Naive B cell (primary cell): Measurements from ENCODE around the gene NDC80. TPM values are rescaled to one million over a fixed set of nuclear protein-coding genes. Genes with fewer than 3 reads are reported as not detected.

Experiments used
- ATAC-seq, 2 donors: fragments of 150-1000 bp; cut with Tn5 transposase; 2 replicates each; pipeline ENCODE4 v1.10.0; 2021; ENCODE audit warnings: low read depth in 2 of 2, mild to moderate bottlenecking in 2 of 2, moderate library complexity in 2 of 2
- DNase-seq: peaks from one replicate; pipeline ENCODE4 v3.0.0; 2022
- H3K27ac Mint-ChIP-seq, 6 donors: one replicate each; pipeline ENCODE4 v1.8.0; 2020 to 2022; ENCODE audit warnings: mild to moderate bottlenecking in 6 of 6, mixed read lengths in 6 of 6, moderate library complexity in 5 of 6, inconsistent platforms in 2 of 6
- H3K27me3 Mint-ChIP-seq, 3 donors: one replicate each; pipeline ENCODE4 v1.8.0; 2021 to 2022; ENCODE audit warnings: mixed read lengths in 3 of 3, mild to moderate bottlenecking in 1 of 3
- H3K36me3 Mint-ChIP-seq, 2 donors: one replicate each; pipeline ENCODE4 v1.8.0; 2020 to 2022; ENCODE audit warnings: mixed read lengths in 2 of 2, inconsistent platforms in 1 of 2, mild to moderate bottlenecking in 1 of 2
- H3K4me1 Mint-ChIP-seq, 3 donors: one replicate each; pipeline ENCODE4 v1.8.0; 2020 to 2022; ENCODE audit warnings: mixed read lengths in 3 of 3, inconsistent platforms in 1 of 3, mild to moderate bottlenecking in 1 of 3, moderate library complexity in 1 of 3
- H3K4me3 Mint-ChIP-seq, 8 donors: one replicate each; pipeline ENCODE4 v1.8.0; 2020 to 2022; ENCODE audit warnings: mild to moderate bottlenecking in 8 of 8, mixed read lengths in 8 of 8, moderate library complexity in 8 of 8, inconsistent platforms in 2 of 8
- H3K9me3 Mint-ChIP-seq, 7 donors: one replicate each; pipeline ENCODE4 v1.8.0; 2020 to 2022; ENCODE audit warnings: mixed read lengths in 7 of 7, mild to moderate bottlenecking in 5 of 7, inconsistent platforms in 2 of 7, moderate library complexity in 1 of 7
- polyA plus RNA-seq, 6 donors: library from polyadenylated mRNA; unstranded; fragments of 300-500 nt; fragmentation: Illumina TruSeq; gene quantifications; one replicate each; pipeline ENCODE4 v1.2.3, GENCODE V29; 2021; ENCODE audit warnings: low read depth in 6 of 6

The NDC80 gene
- polyA plus RNA-seq, 6 donors from 2014 or later, result 1.7 to 3.5 (median 2.7) TPM; not detected in 1

GRCh38 chr18:2609604-2610003, 38.2 kb downstream of the NDC80 start:
- Mint-ChIP-seq H3K4me1 (peaks cover 10 to 19% (median 11%) of the 10 kb centered on the region in 3 donors), H3K27ac (peak overlapping the region in 2 of 6 donors; percentile 22 to 51), H3K4me3 (no peak overlapping the region)

GRCh38 chr18:2610549-2610948, 39.2 kb downstream of the NDC80 start:
- Mint-ChIP-seq H3K27ac (no peak overlapping the region), H3K9me3 (peaks cover 0 to 5% (median 3%) of the 10 kb centered on the region in 7 donors), H3K36me3 (no peaks in the 10 kb centered on the region), H3K4me1 (peaks cover under 1 to 10% (median 5%) of the 10 kb centered on the region in 3 donors), H3K4me3 (no peak overlapping the region), H3K27me3 (no peaks in the 10 kb centered on the region)
- ATAC-seq, result no peak
- DNase-seq, result no peak

More at GRCh38 chr18:2609604-2610003, 38.2 kb downstream of the NDC80 start:
- DNase-seq (no peak), ATAC-seq (no peak)
- peaks cover 0 to 3% (median 0%) of the 10 kb centered on the region in 7 donors for H3K9me3 Mint-ChIP-seq
- H3K27me3 Mint-ChIP-seq, result no peaks in the 10 kb centered on the region
- no peaks in the 10 kb centered on the region for H3K36me3 Mint-ChIP-seq

- no peaks in the 10 kb centered on the region for H3K36me3 Mint-ChIP-seq
- peaks cover 0 to 5% (median 3%) of the 10 kb centered on the region in 7 donors for H3K9me3 Mint-ChIP-seq
- ATAC-seq (no peak), DNase-seq (no peak)
- peaks cover 0 to 4% (median 0%) of the 10 kb centered on the region in 3 donors for H3K4me1 Mint-ChIP-seq
- H3K27me3 Mint-ChIP-seq, result no peaks in the 10 kb centered on the region
- H3K4me3 Mint-ChIP-seq, result no peak overlapping the region
- peak overlapping the region in 1 of 6 donors; percentile 63 for H3K27ac Mint-ChIP-seq
Observed at GRCh38 chr18:2612996-2613395, 41.6 kb downstream of the NDC80 start.

GRCh38 chr18:2617401-2617998, 46.1 kb downstream of the NDC80 start:
- no peak for DNase-seq
- ATAC-seq, result no peak
- no peak overlapping the region for H3K4me3 Mint-ChIP-seq
- no peak overlapping the region for H3K27ac Mint-ChIP-seq
- H3K4me1 Mint-ChIP-seq, result peaks cover 0 to 4% (median 0%) of the 10 kb centered on the region in 3 donors
- no peaks in the 10 kb centered on the region for H3K36me3 Mint-ChIP-seq
- peaks cover 0 to 5% (median 3%) of the 10 kb centered on the region in 7 donors for H3K9me3 Mint-ChIP-seq
- H3K27me3 Mint-ChIP-seq, result no peaks in the 10 kb centered on the region

GRCh38 chr18:2618009-2618408, 46.7 kb downstream of the NDC80 start:
- Mint-ChIP-seq H3K27me3 (no peaks in the 10 kb centered on the region), H3K4me3 (no peak overlapping the region), H3K36me3 (no peaks in the 10 kb centered on the region), H3K9me3 (peaks cover 0 to 5% (median 3%) of the 10 kb centered on the region in 7 donors), H3K27ac (no peak overlapping the region), H3K4me1 (peaks cover 0 to 4% (median 0%) of the 10 kb centered on the region in 3 donors)
- ATAC-seq, result no peak
- DNase-seq, result no peak

GRCh38 chr18:2625217-2625616, 53.9 kb downstream of the NDC80 start:
- Mint-ChIP-seq H3K9me3 (no peaks in the 10 kb centered on the region), H3K4me1 (peaks cover 0 to 8% (median 7%) of the 10 kb centered on the region in 3 donors), H3K27ac (peak overlapping the region in 3 of 6 donors; percentile 42 to 60 (median 53)), H3K27me3 (no peaks in the 10 kb centered on the region), H3K36me3 (no peaks in the 10 kb centered on the region), H3K4me3 (no peak overlapping the region)
- ATAC-seq, result no peak
- no peak for DNase-seq

- DNase-seq (no peak), ATAC-seq (no peak)
- peaks cover 0 to 11% of the 10 kb centered on the region in 2 donors for H3K36me3 Mint-ChIP-seq
- peaks cover 0 to 15% (median 9%) of the 10 kb centered on the region in 7 donors for H3K9me3 Mint-ChIP-seq
- peaks cover 5 to 17% (median 14%) of the 10 kb centered on the region in 3 donors for H3K4me1 Mint-ChIP-seq
- H3K4me3 Mint-ChIP-seq, result no peak overlapping the region
- H3K27ac Mint-ChIP-seq, result no peak overlapping the region
- no peaks in the 10 kb centered on the region for H3K27me3 Mint-ChIP-seq
Observed at GRCh38 chr18:2627821-2628276, 56.5 kb downstream of the NDC80 start.

GRCh38 chr18:2629003-2629402, 57.6 kb downstream of the NDC80 start:
- Mint-ChIP-seq H3K36me3 (peaks cover 0 to 18% of the 10 kb centered on the region in 2 donors), H3K4me3 (no peak overlapping the region), H3K27ac (no peak overlapping the region), H3K9me3 (peaks cover 0 to 23% (median 12%) of the 10 kb centered on the region in 7 donors), H3K4me1 (peaks cover 14 to 23% (median 17%) of the 10 kb centered on the region in 3 donors), H3K27me3 (no peaks in the 10 kb centered on the region)
- DNase-seq (no peak), ATAC-seq (no peak)

GRCh38 chr18:2635586-2635985, 64.2 kb downstream of the NDC80 start:
- Mint-ChIP-seq H3K4me3 (peak overlapping the region in 5 of 8 donors; percentile 61 to 91 (median 76)), H3K36me3 (peaks cover 0 to 25% of the 10 kb centered on the region in 2 donors), H3K4me1 (peaks cover 61 to 77% (median 70%) of the 10 kb centered on the region in 3 donors), H3K27ac (peak overlapping the region; percentile 98 to 100 (median 99)), H3K27me3 (no peaks in the 10 kb centered on the region), H3K9me3 (peaks cover 0 to 30% (median 14%) of the 10 kb centered on the region in 7 donors)
- ATAC-seq (no peak), DNase-seq (no peak)

GRCh38 chr18:2636126-2636631, 64.8 kb downstream of the NDC80 start:
- Mint-ChIP-seq H3K9me3 (peaks cover 0 to 30% (median 14%) of the 10 kb centered on the region in 7 donors), H3K27me3 (no peaks in the 10 kb centered on the region), H3K27ac (peak overlapping the region; percentile 98 to 100 (median 99)), H3K36me3 (peaks cover 0 to 25% of the 10 kb centered on the region in 2 donors), H3K4me1 (peaks cover 65 to 82% (median 70%) of the 10 kb centered on the region in 3 donors), H3K4me3 (peak overlapping the region; percentile 73 to 91 (median 86))
- ATAC-seq (peak; percentile 16 to 21), DNase-seq (no peak)

- peak overlapping the region in 5 of 6 donors; percentile 81 to 97 (median 95) for H3K27ac Mint-ChIP-seq
- H3K4me1 Mint-ChIP-seq, result peaks cover 28 to 47% (median 40%) of the 10 kb centered on the region in 3 donors
- peaks cover 0 to 4% (median 0%) of the 10 kb centered on the region in 7 donors for H3K9me3 Mint-ChIP-seq
- peak; percentile 21 to 24 for ATAC-seq
- H3K27me3 Mint-ChIP-seq, result no peaks in the 10 kb centered on the region
- no peaks in the 10 kb centered on the region for H3K36me3 Mint-ChIP-seq
- DNase-seq, result peak; percentile 57
- H3K4me3 Mint-ChIP-seq, result peak overlapping the region; percentile 62 to 91 (median 83)
Observed at GRCh38 chr18:2641638-2642037, 70.3 kb downstream of the NDC80 start.

GRCh38 chr18:2642771-2643170, 71.4 kb downstream of the NDC80 start:
- H3K9me3 Mint-ChIP-seq, result peaks cover 0 to 3% (median 0%) of the 10 kb centered on the region in 7 donors
- no peaks in the 10 kb centered on the region for H3K36me3 Mint-ChIP-seq
- no peak for DNase-seq
- no peak for ATAC-seq
- peak overlapping the region in 2 of 6 donors; percentile 26 to 95 for H3K27ac Mint-ChIP-seq
- H3K4me1 Mint-ChIP-seq, result peaks cover 17 to 36% (median 31%) of the 10 kb centered on the region in 3 donors
- H3K4me3 Mint-ChIP-seq, result peak overlapping the region in 5 of 8 donors; percentile 20 to 61 (median 32)
- H3K27me3 Mint-ChIP-seq, result no peaks in the 10 kb centered on the region

GRCh38 chr18:2644535-2644934, 73.2 kb downstream of the NDC80 start:
- no peaks in the 10 kb centered on the region for H3K27me3 Mint-ChIP-seq
- no peak overlapping the region for H3K27ac Mint-ChIP-seq
- no peaks in the 10 kb centered on the region for H3K9me3 Mint-ChIP-seq
- ATAC-seq (no peak), DNase-seq (no peak)
- H3K4me3 Mint-ChIP-seq, result no peak overlapping the region
- H3K36me3 Mint-ChIP-seq, result no peaks in the 10 kb centered on the region
- peaks cover 0 to 19% (median 15%) of the 10 kb centered on the region in 3 donors for H3K4me1 Mint-ChIP-seq

- no peak for ATAC-seq
- Mint-ChIP-seq H3K27ac (no peak overlapping the region), H3K4me3 (no peak overlapping the region), H3K36me3 (no peaks in the 10 kb centered on the region), H3K27me3 (no peaks in the 10 kb centered on the region), H3K4me1 (peaks cover 13 to 25% (median 20%) of the 10 kb centered on the region in 3 donors), H3K9me3 (no peaks in the 10 kb centered on the region)
- DNase-seq, result no peak
Observed at GRCh38 chr18:2651981-2652380, 80.6 kb downstream of the NDC80 start.
